ENCODE data around the gene SUCNR1. TPM values are rescaled to one million over a fixed set of nuclear protein-coding genes. Genes with fewer than 3 reads are reported as not detected.

The SUCNR1 gene
- total and polyA plus RNA-seq, 4 donors, result 0.16 to 2.5 (median 1.1) TPM

DNA sequence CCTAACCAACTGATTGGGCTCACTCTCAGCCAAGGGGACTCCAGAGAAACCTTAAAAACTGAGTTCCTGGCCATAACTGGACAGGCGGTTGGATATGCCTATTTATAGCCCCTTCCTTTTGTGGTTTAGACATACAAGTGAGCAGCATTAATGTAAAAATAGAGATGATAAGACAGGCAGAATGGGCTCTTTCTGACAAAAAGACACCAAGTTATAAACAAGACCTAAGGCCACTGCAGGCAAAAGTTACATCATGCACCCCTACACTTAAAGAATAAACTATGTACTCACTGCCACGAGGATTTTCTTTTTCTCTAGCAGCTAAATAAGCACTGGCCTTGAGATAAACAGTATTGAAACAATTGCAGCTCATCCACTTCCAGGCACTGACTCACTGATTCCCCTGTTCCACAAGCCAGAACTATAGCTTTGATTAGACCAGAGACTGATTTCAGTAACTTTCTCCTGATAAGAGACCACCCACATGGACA is 30.1 kb downstream of the SUCNR1 start:
- Histone ChIP-seq H3K27me3 (ENCODE audit: control insufficient read depth in 3 of 3, insufficient read depth in 3 of 3, low read length in 2 of 3) (no peaks in the 10 kb centered on the region), H3K9ac (ENCODE audit: insufficient read depth in 1 of 2, low read length in 2 of 2) (no peak overlapping the region), H3K4me1 (ENCODE audit: control insufficient read depth in 5 of 5, insufficient read depth in 5 of 5, low read length in 5 of 5) (peaks cover 0 to 22% (median 2%) of the 10 kb centered on the region in 5 donors), H3K9me3 (ENCODE audit: control insufficient read depth in 4 of 4, insufficient read depth in 3 of 4, low read length in 3 of 4) (no peaks in the 10 kb centered on the region), H3K27ac (ENCODE audit: low read depth in 1 of 2, low read length in 1 of 2) (no peak overlapping the region), H3K4me3 (no peak overlapping the region), H3K36me3 (ENCODE audit: control insufficient read depth in 4 of 4, insufficient read depth in 4 of 4, low read length in 4 of 4) (no peaks in the 10 kb centered on the region)
- TF ChIP-seq, protein P1, sequence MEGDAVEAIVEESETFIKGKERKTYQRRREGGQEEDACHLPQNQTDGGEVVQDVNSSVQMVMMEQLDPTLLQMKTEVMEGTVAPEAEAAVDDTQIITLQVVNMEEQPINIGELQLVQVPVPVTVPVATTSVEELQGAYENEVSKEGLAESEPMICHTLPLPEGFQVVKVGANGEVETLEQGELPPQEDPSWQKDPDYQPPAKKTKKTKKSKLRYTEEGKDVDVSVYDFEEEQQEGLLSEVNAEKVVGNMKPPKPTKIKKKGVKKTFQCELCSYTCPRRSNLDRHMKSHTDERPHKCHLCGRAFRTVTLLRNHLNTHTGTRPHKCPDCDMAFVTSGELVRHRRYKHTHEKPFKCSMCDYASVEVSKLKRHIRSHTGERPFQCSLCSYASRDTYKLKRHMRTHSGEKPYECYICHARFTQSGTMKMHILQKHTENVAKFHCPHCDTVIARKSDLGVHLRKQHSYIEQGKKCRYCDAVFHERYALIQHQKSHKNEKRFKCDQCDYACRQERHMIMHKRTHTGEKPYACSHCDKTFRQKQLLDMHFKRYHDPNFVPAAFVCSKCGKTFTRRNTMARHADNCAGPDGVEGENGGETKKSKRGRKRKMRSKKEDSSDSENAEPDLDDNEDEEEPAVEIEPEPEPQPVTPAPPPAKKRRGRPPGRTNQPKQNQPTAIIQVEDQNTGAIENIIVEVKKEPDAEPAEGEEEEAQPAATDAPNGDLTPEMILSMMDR (IDR thresholded peaks at IDR 0.05; ENCODE audit: control extremely low read depth, extremely low read depth), result no peak
- ATAC-seq (ENCODE audit: insufficient read depth, low FRiP score) (no peak), DNase-seq (peak in 2 of 3 donors; percentile 28 to 49)
- 18 to 20% methylated on average over 2 of the region's 2 CpGs for WGBS, 2 donors

DNA sequence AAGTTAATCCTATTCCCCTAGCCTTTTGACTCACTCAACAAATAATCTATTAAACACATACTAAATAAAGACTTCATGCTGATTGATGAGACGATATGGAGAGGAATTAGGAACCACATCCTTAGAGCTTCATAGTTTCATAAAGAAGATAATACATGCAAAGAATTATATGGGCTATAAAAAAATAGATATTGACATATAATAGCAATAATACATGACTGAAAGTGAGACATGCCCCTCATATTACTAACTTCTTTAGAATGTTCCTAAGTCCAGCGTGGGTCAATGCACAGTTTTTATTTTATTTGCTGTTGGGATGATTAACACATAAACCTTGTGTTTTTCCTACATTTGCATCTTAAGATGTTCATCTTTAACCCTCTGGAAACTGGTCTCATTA is 32.2 kb downstream of the SUCNR1 start:
- no peaks in the 10 kb centered on the region for H3K36me3 ChIP-seq (ENCODE audit: control insufficient read depth in 4 of 4, insufficient read depth in 4 of 4, low read length in 4 of 4)
- H3K4me1 ChIP-seq (ENCODE audit: control insufficient read depth in 5 of 5, insufficient read depth in 5 of 5, low read length in 5 of 5), result peaks cover 0 to 19% (median 2%) of the 10 kb centered on the region in 5 donors
- H3K9ac ChIP-seq (ENCODE audit: insufficient read depth in 1 of 2, low read length in 2 of 2), result no peak overlapping the region
- 93 to 96% methylated on average over 2 of the region's 2 CpGs for WGBS, 2 donors
- DNase-seq (no peak), ATAC-seq (ENCODE audit: insufficient read depth, low FRiP score) (no peak)
- no peak overlapping the region for H3K4me3 ChIP-seq
- H3K9me3 ChIP-seq (ENCODE audit: control insufficient read depth in 4 of 4, insufficient read depth in 3 of 4, low read length in 3 of 4), result no peaks in the 10 kb centered on the region
- no peak overlapping the region for H3K27ac ChIP-seq (ENCODE audit: low read depth in 1 of 2, low read length in 1 of 2)
- TF ChIP-seq, protein P1 (IDR thresholded peaks at IDR 0.05; ENCODE audit: control extremely low read depth, extremely low read depth), result no peak
- H3K27me3 ChIP-seq (ENCODE audit: control insufficient read depth in 3 of 3, insufficient read depth in 3 of 3, low read length in 2 of 3), result no peaks in the 10 kb centered on the region

DNA sequence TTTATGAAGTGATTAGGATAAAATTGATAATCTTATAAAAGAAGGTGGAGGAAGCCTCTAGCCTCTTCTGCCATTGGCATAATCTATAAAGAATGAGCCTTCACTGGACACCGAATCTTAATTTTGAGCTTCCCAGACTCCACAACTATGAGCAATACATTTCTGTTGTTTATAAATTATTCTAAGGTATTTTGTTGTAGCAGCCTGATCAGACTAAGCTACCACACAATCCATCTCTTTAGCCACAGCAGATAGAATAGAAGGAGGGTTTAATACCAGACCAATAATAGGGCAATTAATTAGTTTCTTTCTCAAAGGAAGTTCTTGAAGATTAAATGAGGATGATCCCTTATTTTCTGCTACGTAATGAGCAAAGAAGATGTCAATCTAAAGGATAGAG is 33.3 kb downstream of the SUCNR1 start:
- no peaks in the 10 kb centered on the region for H3K9me3 ChIP-seq (ENCODE audit: control insufficient read depth in 4 of 4, insufficient read depth in 3 of 4, low read length in 3 of 4)
- H3K4me3 ChIP-seq, result no peak overlapping the region
- WGBS, 2 donors, result 87 to 95% methylated on average over 2 of the region's 2 CpGs
- H3K36me3 ChIP-seq (ENCODE audit: control insufficient read depth in 4 of 4, insufficient read depth in 4 of 4, low read length in 4 of 4), result no peaks in the 10 kb centered on the region
- no peak for ATAC-seq (ENCODE audit: insufficient read depth, low FRiP score)
- no peak for DNase-seq
- H3K9ac ChIP-seq (ENCODE audit: insufficient read depth in 1 of 2, low read length in 2 of 2), result no peak overlapping the region
- no peak overlapping the region for H3K27ac ChIP-seq (ENCODE audit: low read depth in 1 of 2, low read length in 1 of 2)
- TF ChIP-seq, protein P1 (IDR thresholded peaks at IDR 0.05; ENCODE audit: control extremely low read depth, extremely low read depth), result no peak
- peaks cover 0 to 12% (median 2%) of the 10 kb centered on the region in 5 donors for H3K4me1 ChIP-seq (ENCODE audit: control insufficient read depth in 5 of 5, insufficient read depth in 5 of 5, low read length in 5 of 5)
- no peaks in the 10 kb centered on the region for H3K27me3 ChIP-seq (ENCODE audit: control insufficient read depth in 3 of 3, insufficient read depth in 3 of 3, low read length in 2 of 3)

DNA sequence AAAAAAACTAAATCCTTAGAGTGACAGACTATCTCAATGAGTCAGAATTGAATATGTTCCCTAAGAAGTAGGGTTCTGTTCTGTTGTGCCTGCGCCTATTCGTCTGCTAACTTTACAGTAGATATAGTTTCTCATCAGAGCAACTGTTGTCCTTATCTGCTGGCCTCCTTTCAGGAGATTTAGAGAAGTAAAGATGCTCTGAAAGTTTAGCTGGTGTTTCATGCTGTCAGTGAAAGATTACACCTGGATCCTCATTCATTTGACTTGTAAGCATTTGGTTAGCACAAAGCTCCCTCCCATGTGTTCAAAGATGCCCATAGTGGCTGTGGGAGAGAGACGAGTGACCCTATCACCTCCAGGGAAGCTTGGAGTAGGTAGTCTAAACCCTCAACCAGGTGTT is 35.0 kb downstream of the SUCNR1 start:
- Histone ChIP-seq H3K9ac (ENCODE audit: insufficient read depth in 1 of 2, low read length in 2 of 2) (no peak overlapping the region), H3K4me1 (ENCODE audit: control insufficient read depth in 5 of 5, insufficient read depth in 5 of 5, low read length in 5 of 5) (peaks cover 0 to 2% (median 0%) of the 10 kb centered on the region in 5 donors), H3K27me3 (ENCODE audit: control insufficient read depth in 3 of 3, insufficient read depth in 3 of 3, low read length in 2 of 3) (no peaks in the 10 kb centered on the region), H3K4me3 (no peak overlapping the region), H3K27ac (ENCODE audit: low read depth in 1 of 2, low read length in 1 of 2) (no peak overlapping the region), H3K9me3 (ENCODE audit: control insufficient read depth in 4 of 4, insufficient read depth in 3 of 4, low read length in 3 of 4) (no peaks in the 10 kb centered on the region), H3K36me3 (ENCODE audit: control insufficient read depth in 4 of 4, insufficient read depth in 4 of 4, low read length in 4 of 4) (no peaks in the 10 kb centered on the region)
- DNase-seq (no peak), ATAC-seq (ENCODE audit: insufficient read depth, low FRiP score) (no peak)
- 95 to 96% methylated on average over 3 of the region's 3 CpGs for WGBS, 2 donors
- TF ChIP-seq, protein P1 (IDR thresholded peaks at IDR 0.05; ENCODE audit: control extremely low read depth, extremely low read depth), result no peak
